ENCODE data around the gene OPALIN.

The OPALIN gene

GRCh38 chr10:96400465-96400864 lies 41.7 kb upstream of the OPALIN start:
- TF ChIP-seq CTCF (IDR thresholded peaks at IDR 0.05; ENCODE audit: control extremely low read depth, extremely low read depth, low read depth, missing control alignments): no peak
- CTCF ChIA-PET: interaction anchor here (1.4 kb wide), 1 partner anchor 19 kb away, joined by 3 read pairs; no protein-coding TSS in a partner anchor
- no peak for DNase-seq (ENCODE audit: extremely low spot score)
- POLR2A ChIA-PET: no interaction called here

- no peak for DNase-seq (ENCODE audit: extremely low spot score)
- POLR2A ChIA-PET: no interaction called here
- CTCF ChIA-PET: no interaction called here
- no peak for TF ChIP-seq CTCF (IDR thresholded peaks at IDR 0.05; ENCODE audit: control extremely low read depth, extremely low read depth, low read depth, missing control alignments)
These were observed 39.1 kb upstream of the OPALIN start for GRCh38 chr10:96397902-96398301.

- POLR2A ChIA-PET: no interaction called here
- DNase-seq (ENCODE audit: extremely low spot score): peak; percentile 86
- CTCF ChIA-PET: interaction anchor here (0.6 to 4.4 kb wide), 23 partner anchors 10 to 629 kb away, joined by 3 to 23 read pairs (median 5); partner anchors contain the start of gene TLL2
- TF ChIP-seq CTCF (IDR thresholded peaks at IDR 0.05; ENCODE audit: control extremely low read depth, extremely low read depth, low read depth, missing control alignments): peak; percentile 83
These were observed 37.4 kb upstream of the OPALIN start for GRCh38 chr10:96395931-96396877.

- DNase-seq (ENCODE audit: extremely low spot score): no peak
- ChIA-PET POLR2A (no interaction called here), CTCF (interaction anchor here (1.3 to 3.3 kb wide), 4 partner anchors 11 to 52 kb away, joined by 3 to 19 read pairs (median 3); no protein-coding TSS in a partner anchor)
- no peak for TF ChIP-seq CTCF (IDR thresholded peaks at IDR 0.05; ENCODE audit: control extremely low read depth, extremely low read depth, low read depth, missing control alignments)
These were observed 31.7 kb upstream of the OPALIN start for GRCh38 chr10:96390460-96390864.

- DNase-seq (ENCODE audit: extremely low spot score): no peak
- no peak for TF ChIP-seq CTCF (IDR thresholded peaks at IDR 0.05; ENCODE audit: control extremely low read depth, extremely low read depth, low read depth, missing control alignments)
- ChIA-PET POLR2A (no interaction called here), CTCF (interaction anchor here (1.3 to 3.3 kb wide), 3 partner anchors 11 to 19 kb away, joined by 3 to 19 read pairs (median 3); no protein-coding TSS in a partner anchor)
These were observed 31.0 kb upstream of the OPALIN start for GRCh38 chr10:96389785-96390184.

GRCh38 chr10:96387601-96388000 lies 28.8 kb upstream of the OPALIN start:
- POLR2A ChIA-PET: no interaction called here
- CTCF ChIA-PET: no interaction called here
- TF ChIP-seq CTCF (IDR thresholded peaks at IDR 0.05; ENCODE audit: control extremely low read depth, extremely low read depth, low read depth, missing control alignments): no peak
- no peak for DNase-seq (ENCODE audit: extremely low spot score)
